Muscle layer of colon (tissue), 2 donors: ENCODE data around the gene LAMC1.
A peak's percentile ranks its signal among the peaks of the same experiment; 100 is the strongest.

Experiments
- H3K27ac ChIP-seq: one replicate; pipeline ENCODE4 v1.7.0; 2013; ENCODE audit warnings: low read depth, mild to moderate bottlenecking, low read length, moderate library complexity
- H3K27me3 ChIP-seq, 2 donors: one replicate each; pipeline ENCODE4 v1.7.0; 2013; ENCODE audit warnings: low read length in 2 of 2, mild to moderate bottlenecking in 2 of 2; ENCODE audit not compliant: insufficient read depth in 2 of 2, control insufficient read depth in 1 of 2
- H3K36me3 ChIP-seq: one replicate; pipeline ENCODE4 v1.7.0; 2013; ENCODE audit warnings: mild to moderate bottlenecking, low read length; ENCODE audit not compliant: insufficient read depth
- H3K4me1 ChIP-seq: one replicate; pipeline ENCODE4 v1.7.0; 2013; ENCODE audit warnings: mild to moderate bottlenecking, low read length; ENCODE audit not compliant: insufficient read depth
- H3K4me3 ChIP-seq, 2 donors: one replicate each; pipeline ENCODE4 v1.7.0; 2013; ENCODE audit warnings: low read length in 2 of 2, low read depth in 1 of 2, mild to moderate bottlenecking in 1 of 2, moderate library complexity in 1 of 2
- H3K9ac ChIP-seq: one replicate; pipeline ENCODE4 v1.7.0; 2013; ENCODE audit warnings: low read length
- H3K9me3 ChIP-seq: one replicate; pipeline ENCODE4 v1.7.0; 2013; ENCODE audit warnings: mild to moderate bottlenecking, low read length
- donor health status: abdominal sarcoma.
- donor health status: Adenocarcinoma of cecum.

LAMC1 gene

DNA sequence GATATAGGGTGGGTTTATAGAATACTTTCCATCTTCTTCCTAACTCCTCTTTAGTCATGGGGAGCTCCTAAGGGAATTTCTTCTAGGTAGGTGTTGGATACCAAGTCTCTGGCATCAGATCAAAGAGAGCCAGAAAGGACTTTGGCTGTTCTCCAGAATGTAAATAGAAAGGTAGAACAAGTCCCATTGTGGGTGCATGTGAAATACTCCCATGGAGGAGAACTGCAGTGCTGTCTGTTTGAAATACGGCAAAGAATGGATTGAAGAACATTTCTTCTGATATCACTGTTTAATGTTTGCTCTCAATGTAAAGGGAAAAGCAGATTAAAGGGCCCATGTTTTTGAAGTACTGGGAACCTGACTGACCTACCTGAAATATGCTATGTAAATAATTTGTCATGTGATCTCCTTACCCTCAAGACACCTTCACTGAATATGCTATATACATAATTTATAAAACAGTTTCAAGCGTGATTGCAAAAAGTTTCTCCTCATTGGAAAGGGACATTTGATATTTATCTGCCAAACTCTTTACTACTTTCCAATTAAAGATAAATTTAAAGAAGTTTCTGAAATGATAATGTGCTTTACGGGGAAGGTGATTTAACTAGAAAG is 65.9 kb downstream of the LAMC1 start:
- Histone ChIP-seq H3K9me3 (no peaks in the 10 kb centered on the region), H3K4me3 (no peak overlapping the region), H3K27me3 (no peaks in the 10 kb centered on the region), H3K27ac (peak overlapping the region; percentile 27), H3K4me1 (peaks cover 56% of the 10 kb centered on the region), H3K36me3 (no peaks in the 10 kb centered on the region), H3K9ac (no peak overlapping the region)

DNA sequence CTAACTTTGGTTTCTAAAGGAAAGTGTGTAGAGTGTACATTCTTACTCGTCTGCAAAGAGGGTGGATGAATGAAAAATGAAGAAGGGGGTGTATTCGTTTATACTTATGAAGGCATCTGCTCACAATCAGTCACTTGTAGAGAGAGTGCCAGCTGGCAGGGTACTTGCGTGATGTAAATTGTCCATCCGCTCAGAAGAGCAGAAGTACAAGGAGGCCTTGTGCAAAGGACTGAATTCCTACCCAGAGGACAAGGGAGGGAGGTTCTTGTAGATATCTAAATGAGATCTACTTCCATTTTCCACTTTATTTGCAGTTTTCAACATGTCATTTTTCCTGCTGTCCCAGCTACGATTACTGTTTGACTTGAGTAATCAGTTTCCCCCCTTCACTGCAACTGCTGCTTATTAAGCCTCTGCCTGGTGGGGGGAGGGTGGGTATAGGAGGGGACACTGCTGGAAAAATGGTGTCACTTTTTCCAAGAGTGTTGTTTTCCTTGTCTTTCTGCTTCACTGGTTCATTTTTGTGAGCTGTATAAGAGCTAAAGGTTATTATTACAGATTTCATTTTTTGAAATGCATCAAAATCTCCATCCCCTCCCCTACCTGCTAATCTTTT is 67.3 kb downstream of the LAMC1 start:
- H3K27me3 ChIP-seq: no peaks in the 10 kb centered on the region
- H3K27ac ChIP-seq: peak overlapping the region; percentile 70
- H3K9me3 ChIP-seq: no peaks in the 10 kb centered on the region
- no peaks in the 10 kb centered on the region for H3K36me3 ChIP-seq
- H3K4me1 ChIP-seq: peaks cover 60% of the 10 kb centered on the region
- no peak overlapping the region for H3K4me3 ChIP-seq
- H3K9ac ChIP-seq: no peak overlapping the region

DNA sequence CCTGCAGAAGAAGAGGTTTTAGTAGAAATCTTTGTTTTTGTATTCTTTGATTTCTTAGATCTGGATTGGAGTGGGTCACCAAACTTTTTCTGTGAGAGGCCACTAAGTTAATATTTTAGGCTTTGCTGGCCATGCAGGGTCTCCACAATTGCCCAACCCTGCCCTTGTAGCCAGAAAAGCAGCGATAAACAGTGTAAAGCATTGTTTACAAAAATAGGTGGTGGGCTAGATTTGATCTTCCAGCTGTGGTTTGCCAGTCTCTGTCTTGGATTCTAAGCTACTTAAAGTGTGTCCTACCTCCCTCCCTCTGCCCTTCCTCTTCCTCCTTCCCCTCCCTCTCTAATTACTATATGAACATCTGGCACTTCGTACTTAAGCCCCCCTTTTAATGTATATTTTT is 68.0 kb downstream of the LAMC1 start:
- H3K4me3 ChIP-seq: no peak overlapping the region
- no peaks in the 10 kb centered on the region for H3K36me3 ChIP-seq
- H3K9ac ChIP-seq: no peak overlapping the region
- H3K27ac ChIP-seq: peak overlapping the region; percentile 64
- peaks cover 64% of the 10 kb centered on the region for H3K4me1 ChIP-seq
- no peaks in the 10 kb centered on the region for H3K9me3 ChIP-seq
- H3K27me3 ChIP-seq: no peaks in the 10 kb centered on the region

DNA sequence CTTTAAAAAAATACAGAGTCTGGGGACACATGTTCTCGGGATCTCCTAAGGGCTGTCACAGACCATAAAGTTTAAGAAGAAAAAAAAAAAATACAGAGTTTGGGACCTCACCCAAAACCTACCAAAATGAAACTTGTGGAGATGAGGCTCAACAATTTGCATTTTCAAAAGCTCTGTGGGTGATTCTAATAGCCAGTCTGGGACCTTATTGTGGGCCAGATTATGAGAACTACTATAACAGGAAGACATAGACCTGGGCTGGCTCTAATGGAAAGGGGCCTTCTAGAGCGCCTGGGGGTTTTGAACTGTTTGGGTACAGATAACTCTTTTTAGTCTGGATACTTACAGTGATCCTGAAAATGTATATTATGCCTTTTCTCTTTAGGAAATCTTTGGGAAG is 69.1 kb downstream of the LAMC1 start:
- H3K4me1 ChIP-seq: peaks cover 76% of the 10 kb centered on the region
- no peaks in the 10 kb centered on the region for H3K27me3 ChIP-seq
- H3K9me3 ChIP-seq: no peaks in the 10 kb centered on the region
- H3K27ac ChIP-seq: peak overlapping the region; percentile 54
- no peak overlapping the region for H3K4me3 ChIP-seq
- no peak overlapping the region for H3K9ac ChIP-seq
- no peaks in the 10 kb centered on the region for H3K36me3 ChIP-seq

DNA sequence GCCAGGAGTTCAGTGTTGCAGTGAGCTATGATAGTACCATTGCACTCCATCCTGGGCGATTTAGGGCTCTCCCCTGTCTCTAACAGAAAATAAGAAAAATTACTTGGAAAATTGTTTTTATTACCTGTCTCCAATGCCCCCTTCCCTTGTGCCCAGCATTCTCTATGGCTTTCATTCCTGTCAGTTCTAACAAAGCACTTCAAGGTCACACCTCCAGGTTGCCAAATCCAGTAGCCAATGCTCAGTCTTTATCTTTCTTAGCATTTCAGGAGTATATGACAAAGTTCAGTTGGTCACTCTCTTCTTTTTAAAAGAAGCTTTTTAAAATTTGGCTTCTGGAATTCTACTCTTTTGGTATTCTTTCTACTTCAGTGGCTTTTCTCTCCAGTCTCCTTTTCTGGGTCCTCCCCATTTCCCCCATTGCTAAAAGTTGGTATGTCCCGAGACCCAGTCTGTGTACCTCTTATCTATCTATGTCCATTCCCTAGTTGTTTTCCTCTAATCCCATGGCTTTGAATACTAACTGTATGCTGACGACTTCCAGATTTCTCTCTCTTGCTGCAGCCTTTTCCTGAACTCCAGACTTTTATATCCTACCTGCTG is 69.9 kb downstream of the LAMC1 start:
- Histone ChIP-seq H3K9ac (no peak overlapping the region), H3K27me3 (no peaks in the 10 kb centered on the region), H3K36me3 (no peaks in the 10 kb centered on the region), H3K27ac (no peak overlapping the region), H3K9me3 (no peaks in the 10 kb centered on the region), H3K4me1 (peaks cover 84% of the 10 kb centered on the region), H3K4me3 (no peak overlapping the region)

DNA sequence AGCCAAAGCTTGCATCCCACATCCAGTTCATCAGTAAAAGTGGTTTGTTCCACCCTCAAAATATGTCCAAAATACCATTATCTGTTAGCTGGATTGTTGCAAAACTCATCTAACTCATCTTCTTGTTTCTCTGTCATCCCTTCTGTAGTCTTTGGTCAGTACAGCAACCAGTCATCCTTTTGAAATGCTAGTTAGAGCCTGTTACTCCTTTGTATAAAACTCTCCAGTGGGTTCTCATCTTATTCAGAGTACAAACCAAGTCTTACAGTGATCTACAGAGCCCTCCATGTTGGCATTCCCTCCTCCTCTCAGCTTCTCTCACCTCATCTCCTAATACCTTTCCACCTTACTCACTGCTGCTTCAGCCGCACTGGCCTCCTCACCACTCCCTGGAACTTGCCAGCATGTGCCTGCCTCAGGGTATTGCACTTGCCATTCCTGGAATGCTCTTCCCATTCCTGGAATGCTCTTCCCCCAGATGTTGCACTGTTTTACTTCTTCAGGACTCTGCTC is 70.6 kb downstream of the LAMC1 start:
- no peaks in the 10 kb centered on the region for H3K36me3 ChIP-seq
- H3K27ac ChIP-seq: no peak overlapping the region
- H3K9ac ChIP-seq: no peak overlapping the region
- H3K27me3 ChIP-seq: no peaks in the 10 kb centered on the region
- H3K4me3 ChIP-seq: no peak overlapping the region
- H3K9me3 ChIP-seq: no peaks in the 10 kb centered on the region
- peaks cover 84% of the 10 kb centered on the region for H3K4me1 ChIP-seq

DNA sequence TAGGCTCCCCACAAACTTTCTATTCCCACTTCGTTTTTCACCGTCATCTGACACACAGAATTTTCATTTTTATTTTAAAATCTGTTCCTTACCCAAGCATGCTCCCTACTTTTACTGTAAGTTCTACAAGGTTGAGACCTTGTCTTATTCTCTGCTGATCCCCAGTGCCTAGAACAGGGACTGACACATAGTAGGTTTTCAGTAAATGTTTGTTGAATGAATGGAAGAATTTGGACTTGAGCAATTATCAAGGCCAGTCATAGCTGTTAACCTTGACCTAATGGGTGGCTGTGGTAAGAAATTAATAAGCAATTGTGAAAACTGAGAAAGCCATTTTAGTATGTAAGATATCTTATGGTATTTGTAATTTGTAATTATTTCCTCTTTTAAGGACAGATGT is 71.1 kb downstream of the LAMC1 start:
- Histone ChIP-seq H3K9me3 (no peaks in the 10 kb centered on the region), H3K36me3 (no peaks in the 10 kb centered on the region), H3K27ac (no peak overlapping the region), H3K9ac (no peak overlapping the region), H3K4me1 (peaks cover 79% of the 10 kb centered on the region), H3K27me3 (no peaks in the 10 kb centered on the region), H3K4me3 (no peak overlapping the region)

DNA sequence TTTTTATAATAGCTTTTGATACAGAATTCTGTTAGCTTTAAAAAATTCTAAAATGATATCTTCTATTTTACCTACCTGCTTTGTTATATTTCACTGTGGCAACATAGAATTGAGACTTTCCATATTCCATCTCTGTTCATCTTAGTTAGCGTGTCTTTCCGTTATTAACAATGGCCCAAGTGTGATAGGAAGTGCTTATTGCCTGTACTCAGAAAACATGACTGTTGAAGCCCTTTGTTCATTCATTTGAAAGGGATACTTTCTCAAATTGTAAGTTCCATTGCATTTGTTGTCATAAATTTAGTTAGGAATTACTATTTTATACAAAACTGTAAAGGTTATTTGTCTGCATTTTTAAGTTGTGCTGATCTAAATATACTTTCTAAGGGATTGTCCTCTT is 73.1 kb downstream of the LAMC1 start:
- Histone ChIP-seq H3K36me3 (no peaks in the 10 kb centered on the region), H3K9me3 (no peaks in the 10 kb centered on the region), H3K9ac (no peak overlapping the region), H3K4me1 (peaks cover 74% of the 10 kb centered on the region), H3K27me3 (no peaks in the 10 kb centered on the region), H3K27ac (peak overlapping the region; percentile 45), H3K4me3 (no peak overlapping the region)

DNA sequence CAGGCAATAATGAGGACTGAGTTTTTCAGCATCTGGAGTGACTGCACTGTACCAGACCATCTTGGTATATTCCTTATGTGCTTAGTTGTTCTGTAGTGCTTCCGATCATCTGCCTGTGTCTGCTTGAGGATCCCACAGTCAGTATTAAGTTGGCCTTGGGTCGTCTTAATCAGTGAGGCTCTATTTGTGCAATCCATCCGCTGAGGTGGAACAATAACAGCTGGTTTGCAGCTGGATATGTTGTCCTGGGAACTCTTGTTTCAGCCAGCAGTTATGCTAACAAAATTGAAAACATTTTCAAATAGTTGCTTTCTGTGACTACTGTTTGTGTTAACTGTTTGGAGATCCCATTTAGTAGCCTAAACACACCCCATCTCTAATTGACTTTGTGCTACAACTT is 73.7 kb downstream of the LAMC1 start:
- no peak overlapping the region for H3K9ac ChIP-seq
- no peaks in the 10 kb centered on the region for H3K9me3 ChIP-seq
- H3K27ac ChIP-seq: peak overlapping the region; percentile 45

DNA sequence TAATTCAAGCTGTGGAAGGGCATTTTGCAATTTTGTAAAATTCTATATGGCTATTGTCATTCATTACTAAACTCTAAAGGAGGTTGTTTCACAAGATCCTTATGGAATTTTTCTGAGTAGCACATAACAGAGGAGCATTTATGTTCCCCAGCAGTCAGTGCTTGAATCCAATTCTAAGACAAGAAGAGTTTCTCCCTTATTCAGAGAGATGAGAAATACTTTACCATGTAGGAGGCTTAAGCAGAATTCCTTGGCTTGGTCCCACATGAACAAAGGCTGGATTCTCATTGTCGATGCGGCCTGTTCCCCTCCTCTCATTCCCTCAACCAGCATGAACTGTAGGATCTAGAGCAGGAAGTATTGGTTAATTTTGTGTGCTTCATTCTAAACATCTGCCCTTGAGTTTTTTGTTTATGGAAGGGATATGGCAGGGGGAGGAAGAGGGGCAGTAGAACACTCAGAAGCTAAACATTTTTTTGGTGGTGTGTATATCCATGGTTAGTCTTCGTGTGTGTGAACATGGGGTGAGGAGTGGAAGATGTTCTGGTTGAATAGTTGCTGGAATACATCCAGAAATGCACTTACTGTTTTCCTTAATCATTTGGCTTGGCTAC is 74.3 kb downstream of the LAMC1 start:
- Histone ChIP-seq H3K9me3 (no peaks in the 10 kb centered on the region), H3K9ac (no peak overlapping the region), H3K4me1 (peaks cover 72% of the 10 kb centered on the region), H3K36me3 (no peaks in the 10 kb centered on the region), H3K27ac (peak overlapping the region; percentile 82), H3K4me3 (peak overlapping the region in 1 of 2 donors; percentile 21), H3K27me3 (no peaks in the 10 kb centered on the region)

More for the DNA sequence above, 73.7 kb downstream of the LAMC1 start:
- Histone ChIP-seq H3K4me3 (peak overlapping the region in 1 of 2 donors; percentile 21), H3K4me1 (peaks cover 72% of the 10 kb centered on the region), H3K36me3 (no peaks in the 10 kb centered on the region), H3K27me3 (no peaks in the 10 kb centered on the region)

DNA sequence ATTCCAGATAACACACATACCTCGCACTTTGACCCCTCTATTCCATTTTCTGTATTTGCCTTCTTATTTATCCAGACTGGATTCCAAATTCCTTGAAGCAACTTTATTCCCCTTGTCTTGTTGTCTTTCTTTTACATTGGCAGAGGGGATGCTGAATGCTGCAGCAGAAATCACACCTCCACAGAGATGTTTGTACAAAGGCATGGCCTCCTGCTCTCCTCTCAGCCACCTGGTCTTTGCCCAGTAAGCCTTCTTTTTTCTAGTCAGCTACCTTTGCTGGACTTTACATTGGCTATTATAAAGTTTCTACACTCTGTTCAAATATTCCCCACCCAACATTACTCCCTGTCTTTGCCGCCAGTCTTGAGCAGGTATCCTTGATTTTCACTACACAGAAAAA is 75.1 kb downstream of the LAMC1 start:
- Histone ChIP-seq H3K4me1 (peaks cover 72% of the 10 kb centered on the region), H3K27ac (no peak overlapping the region), H3K36me3 (no peaks in the 10 kb centered on the region), H3K9me3 (no peaks in the 10 kb centered on the region), H3K9ac (no peak overlapping the region), H3K27me3 (no peaks in the 10 kb centered on the region), H3K4me3 (no peak overlapping the region)
